Fibroblast of skin of left biceps (primary cell): Measurements from ENCODE around the gene CPNE1.

Experiments used
- DNase-seq, 2 experiments: peaks; one replicate each; pipeline ENCODE4 v3.0.0-alpha.2; 2013; ENCODE audit warnings: low read depth in 2 of 2

The CPNE1 gene

GRCh38 chr20:35653893-35654292 is 10.8 kb downstream of the CPNE1 start:
- no peak for DNase-seq

DNA sequence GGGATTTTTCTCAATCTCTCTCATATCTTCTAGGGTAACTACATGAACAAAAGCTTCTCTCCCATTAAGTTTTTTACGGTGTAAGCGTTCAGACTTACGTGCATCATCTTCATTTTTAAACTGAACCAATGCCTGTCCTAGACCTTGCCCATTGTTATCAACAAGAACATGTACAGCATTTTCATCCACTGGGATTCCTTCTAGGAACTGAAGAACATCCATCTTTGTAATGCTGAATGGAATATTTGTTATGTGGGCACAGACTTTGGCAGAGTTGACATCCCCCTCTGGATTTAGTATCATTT is 11.3 kb downstream of the CPNE1 start:
- no peak for DNase-seq

GRCh38 chr20:35652641-35653429 is 11.9 kb downstream of the CPNE1 start:
- no peak for DNase-seq

GRCh38 chr20:35651958-35652357 is 12.7 kb downstream of the CPNE1 start:
- DNase-seq: no peak

DNA sequence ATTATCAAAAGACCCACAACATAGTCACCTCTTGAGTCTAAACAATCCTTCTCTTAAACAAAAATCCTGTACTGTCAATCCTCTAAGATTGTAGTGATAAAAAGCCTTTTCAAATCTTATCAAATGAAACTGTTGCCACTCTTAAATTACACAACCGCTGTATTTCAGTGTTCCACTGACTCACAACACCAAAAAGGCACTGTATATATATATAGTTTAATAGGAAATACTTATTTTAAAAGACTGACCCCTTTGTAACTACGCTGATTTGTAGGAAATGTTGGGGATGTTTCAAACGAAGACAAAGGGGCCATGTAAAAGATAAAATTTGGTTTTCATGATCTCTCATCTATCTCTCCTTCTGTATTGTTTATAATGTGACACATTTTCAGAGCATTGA is 14.1 kb downstream of the CPNE1 start:
- no peak for DNase-seq

DNA sequence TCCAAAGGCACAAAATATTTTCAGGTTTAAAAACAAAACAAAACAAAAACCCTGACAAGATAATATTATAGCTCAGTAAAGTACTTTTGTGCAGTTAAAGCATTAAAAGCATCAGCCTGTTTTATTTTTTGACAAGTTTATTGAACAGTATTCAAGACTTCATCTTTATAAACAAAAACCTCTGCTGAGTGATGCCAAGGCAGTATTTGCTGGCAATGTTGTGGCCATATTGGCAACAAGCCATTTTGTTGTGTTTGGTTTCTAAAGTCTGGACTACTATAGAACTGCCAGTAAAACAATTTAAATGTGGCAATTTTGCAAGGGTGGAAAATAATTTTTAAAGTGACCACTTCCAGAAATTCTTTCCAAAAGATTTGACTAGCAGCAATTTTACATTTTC is 15.9 kb downstream of the CPNE1 start:
- no peak for DNase-seq

GRCh38 chr20:35644806-35645205 is 19.9 kb downstream of the CPNE1 start:
- DNase-seq: no peak

DNA sequence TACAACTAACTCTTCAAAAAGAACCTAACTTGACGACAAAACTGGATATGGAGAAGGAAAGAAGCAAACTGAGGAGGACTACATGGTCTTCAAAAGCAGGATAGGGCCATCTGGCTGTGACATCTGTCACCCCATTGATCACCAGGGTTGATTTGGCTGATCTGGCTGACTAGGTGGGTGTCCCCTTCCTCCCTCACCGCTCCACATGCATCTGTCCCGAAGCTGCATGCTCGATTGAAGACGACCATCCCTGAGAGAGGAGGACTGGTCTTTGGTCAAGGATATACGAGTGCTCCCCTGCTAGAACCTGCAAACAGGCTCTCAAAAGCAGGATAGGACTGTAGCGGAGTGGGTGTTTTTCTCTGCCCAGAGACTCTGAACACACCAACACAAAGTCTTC is 21.7 kb downstream of the CPNE1 start:
- DNase-seq: no peak

DNA sequence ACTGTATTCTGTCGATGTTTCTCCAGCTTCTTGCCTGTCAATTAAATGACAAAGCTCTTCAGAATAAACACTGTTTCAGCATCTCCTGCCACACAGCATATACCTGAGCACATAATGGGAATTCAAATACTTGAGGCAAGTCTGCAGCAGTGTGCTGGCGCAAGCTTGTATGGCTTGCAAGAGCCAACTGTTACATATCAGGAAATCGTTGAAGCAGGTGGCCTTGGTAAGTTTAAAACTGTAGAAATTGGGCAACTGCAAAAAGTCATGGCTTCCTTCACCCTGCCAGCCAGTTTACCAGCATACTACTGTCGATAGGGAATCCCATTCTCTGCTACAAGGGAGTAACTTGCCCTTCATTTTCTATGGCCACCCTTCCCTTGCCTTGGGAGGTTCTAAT is 23.0 kb downstream of the CPNE1 start:
- no peak for DNase-seq

DNA sequence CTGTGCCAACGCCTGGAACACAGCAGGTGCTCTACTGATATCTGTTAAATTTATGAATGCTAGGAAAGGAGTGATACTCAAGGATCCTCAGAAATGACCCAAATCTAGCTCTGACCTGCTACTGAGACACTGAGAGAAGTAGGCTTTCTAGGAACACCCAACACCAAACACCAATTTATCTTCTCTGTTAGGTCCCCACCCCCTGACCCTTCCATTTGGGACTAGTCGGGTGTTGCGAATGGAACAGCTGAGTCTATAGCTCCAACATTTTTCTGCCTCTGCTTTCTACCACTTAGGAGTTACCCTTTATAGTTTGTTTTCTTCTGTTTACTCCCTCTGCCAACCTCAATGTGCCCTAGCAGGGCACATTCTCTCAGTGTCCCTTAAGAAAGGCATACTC is 24.0 kb downstream of the CPNE1 start:
- no peak for DNase-seq

DNA sequence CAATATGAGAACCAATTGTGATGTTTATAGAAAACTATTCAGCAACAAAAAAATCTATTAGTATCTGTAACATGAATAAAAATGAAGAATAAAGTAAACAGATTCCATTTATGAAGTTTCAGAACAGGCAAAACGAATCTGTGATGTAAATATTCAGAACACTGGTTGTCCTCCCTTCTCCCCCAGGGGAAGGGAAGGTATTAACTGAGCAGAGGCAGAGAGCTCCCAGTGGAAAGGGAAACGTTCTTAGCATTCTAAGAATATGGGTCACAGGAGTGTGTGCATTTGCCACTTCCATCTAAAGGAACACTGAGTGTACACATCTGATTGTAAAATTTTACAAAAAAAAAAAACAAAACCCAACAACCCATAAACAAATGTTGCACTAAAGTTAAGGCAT is 25.9 kb downstream of the CPNE1 start:
- no peak for DNase-seq

DNA sequence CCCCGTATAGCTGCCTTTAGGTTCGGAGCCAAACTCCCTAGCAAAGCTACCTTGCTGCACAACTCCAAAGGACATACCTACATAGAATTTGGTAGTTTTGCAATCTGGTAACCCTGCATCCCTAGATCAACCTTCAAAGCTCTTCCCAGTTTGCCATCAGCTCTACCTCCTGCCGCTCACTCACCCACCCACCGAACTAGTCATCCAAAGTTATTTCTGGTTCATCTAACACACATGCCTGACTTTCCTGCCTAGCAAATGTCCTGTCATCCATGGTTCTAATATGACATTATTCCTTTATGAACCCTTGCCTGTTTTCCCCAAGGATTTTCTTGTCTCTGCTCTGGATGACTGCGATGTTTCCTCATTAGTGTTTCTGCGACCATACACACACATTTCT is 27.4 kb downstream of the CPNE1 start:
- no peak for DNase-seq

DNA sequence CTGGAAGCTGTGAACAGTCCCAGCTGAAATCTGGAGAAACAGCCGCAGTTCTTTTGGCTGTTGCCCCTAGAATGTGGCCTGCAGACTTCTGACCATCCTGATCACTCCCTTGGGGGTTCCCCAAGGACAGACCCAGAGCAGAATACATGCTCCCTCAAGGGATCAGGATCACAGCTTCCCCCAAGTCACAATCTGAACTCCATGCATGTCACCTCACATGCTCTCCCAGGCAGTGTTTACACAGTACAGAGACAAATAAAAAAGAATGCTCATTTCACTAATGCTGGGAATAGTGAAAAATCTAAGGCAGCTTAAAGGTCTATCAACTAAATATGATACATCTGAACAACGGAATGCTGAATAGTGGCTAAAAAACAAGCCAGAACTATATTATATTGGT is 28.6 kb downstream of the CPNE1 start:
- no peak for DNase-seq

DNA sequence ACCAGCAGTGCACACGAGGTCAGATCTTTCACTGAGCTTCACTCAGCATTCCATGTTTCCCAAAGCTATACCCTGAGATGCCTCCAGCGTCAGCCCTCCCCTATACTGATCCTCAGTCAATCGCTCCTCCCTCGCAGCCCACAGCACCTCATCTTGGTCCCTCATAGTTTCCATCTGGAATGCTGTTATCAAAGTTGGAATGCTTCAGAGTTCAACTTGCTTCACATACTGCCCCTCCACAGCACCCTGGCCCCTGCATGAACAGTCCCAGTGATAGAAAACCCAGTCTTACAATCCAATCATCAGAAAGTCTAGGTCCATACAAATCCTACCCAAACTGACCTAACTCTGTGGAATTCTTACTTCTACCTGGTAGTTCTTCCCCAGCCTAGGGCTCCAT is 29.0 kb downstream of the CPNE1 start:
- no peak for DNase-seq

- no peak for DNase-seq
Measured at GRCh38 chr20:35632539-35633115, 32.1 kb downstream of the CPNE1 start.

DNA sequence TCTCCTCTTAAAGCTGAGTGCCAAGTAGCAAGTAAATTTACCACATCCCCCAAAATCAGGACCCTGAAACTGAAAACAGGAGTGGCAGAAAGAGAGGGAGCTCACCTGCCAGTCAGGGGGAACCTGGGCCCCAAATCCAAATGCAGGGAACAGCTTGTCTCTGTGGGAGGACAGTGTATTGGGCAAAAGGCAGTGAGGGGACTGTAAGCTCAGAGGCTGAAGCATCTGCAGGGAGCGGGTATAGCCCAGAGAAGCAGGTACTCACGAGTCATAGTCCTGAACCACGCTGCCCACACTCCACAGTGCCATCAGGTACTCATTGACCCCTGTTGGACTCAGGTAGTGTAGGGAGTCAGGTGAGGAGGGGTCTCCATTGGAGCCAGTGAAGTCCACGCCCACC is 34.1 kb downstream of the CPNE1 start:
- no peak for DNase-seq

DNA sequence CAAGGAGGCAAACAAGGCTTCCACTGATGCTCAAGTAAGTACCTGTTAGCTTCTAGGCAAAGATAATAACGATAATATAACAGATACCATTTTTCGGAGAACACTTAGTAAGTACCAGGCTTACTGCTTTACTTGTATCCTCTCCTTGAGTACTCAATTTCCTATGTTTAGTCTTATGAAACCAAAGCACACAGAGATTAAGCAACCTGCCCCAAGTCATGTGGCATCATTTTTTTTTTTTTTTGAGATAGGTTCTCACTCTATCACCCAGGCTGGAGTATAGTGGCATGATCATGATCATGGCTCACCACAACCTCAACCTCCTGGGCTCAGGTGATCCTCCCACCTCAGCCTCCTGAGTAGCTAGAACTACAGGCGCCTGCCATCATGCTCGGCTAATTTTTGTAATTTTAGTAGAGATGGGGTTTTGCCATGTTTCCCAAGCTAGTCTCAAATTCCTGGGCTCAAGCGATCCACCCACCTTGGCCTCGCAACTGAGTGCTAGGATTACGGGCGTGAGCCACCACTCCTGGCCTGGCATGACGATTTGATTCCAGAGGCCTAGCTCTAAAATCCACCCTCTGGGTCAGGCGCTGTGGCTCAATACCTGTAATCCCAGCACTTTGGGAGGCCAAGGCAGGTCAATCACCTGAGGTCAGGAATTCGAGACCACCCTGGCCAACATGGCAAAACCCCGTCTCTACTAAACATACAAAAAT is 35.1 kb downstream of the CPNE1 start:
- no peak for DNase-seq

- DNase-seq: no peak
Measured at GRCh38 chr20:35627121-35627520, 37.6 kb downstream of the CPNE1 start.

DNA sequence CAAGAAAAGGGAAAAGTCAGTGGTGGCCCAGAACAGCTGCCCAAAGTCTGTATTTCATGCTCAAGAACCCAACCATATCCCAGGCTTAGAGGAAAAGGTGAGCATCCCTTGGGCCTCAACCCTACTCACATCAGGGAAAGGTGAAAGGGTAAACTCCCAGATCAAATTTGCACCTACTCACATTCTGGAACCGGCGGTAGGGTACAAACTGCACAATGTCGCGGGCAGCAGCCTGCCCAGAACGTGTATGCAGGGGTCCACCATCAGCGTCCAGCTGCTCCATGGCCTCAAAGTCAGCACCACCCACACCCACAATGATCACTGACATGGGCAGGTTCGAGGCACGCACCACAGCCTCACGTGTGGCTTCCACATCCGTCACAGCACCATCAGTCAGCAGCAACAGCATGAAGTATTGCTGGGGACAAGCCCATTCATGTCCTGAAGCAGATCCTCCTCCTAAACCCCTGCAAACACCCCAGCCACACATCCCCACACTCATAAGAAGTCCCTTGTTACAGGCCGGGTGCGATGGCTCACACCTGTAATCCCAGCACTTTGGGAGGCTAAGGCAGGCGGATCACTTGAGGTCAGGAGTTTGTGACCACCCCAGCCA is 38.2 kb downstream of the CPNE1 start:
- DNase-seq: no peak

DNA sequence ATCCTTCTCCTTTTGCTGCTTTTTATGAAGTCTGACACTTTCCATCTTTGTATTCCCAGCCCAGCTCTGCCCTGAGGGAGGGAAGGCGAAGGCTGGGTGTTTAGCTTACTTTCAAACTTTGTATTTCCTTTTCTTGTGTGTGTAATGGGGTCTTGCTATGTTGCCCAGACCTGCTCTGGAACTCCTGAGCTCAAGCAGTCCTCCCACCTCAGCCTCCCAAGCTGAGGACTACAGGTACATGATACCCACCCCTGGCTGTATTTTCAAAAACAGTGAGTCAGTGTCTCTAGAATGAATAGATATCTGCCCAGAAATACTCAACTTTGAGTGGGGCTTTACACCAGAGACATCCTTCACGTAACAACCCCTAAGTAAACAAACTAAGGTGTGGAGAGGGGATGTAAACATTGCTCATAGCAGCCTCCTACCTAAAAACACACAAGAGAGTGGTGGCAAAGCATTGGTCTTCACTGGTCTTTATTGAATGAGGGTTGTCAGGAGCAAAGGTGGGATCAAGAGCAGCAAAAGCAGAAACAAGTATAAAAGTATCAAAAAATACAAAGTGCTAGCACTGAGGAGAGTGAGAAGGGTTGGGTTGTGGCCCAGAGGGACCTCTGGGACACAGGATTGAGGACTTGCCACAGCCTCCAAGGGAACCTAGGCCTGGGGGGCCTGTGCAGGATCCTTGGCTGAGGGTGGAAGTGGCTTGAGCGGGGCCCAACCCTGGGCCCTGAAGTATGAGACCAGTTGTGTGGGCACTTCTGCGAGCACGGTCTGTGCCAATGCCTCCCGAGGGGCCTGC is 38.9 kb downstream of the CPNE1 start:
- DNase-seq: no peak

- DNase-seq: no peak
Measured at GRCh38 chr20:35621560-35621946, 43.1 kb downstream of the CPNE1 start.
